ENCODE measurements around the gene VWA3B.

The VWA3B gene

DNA sequence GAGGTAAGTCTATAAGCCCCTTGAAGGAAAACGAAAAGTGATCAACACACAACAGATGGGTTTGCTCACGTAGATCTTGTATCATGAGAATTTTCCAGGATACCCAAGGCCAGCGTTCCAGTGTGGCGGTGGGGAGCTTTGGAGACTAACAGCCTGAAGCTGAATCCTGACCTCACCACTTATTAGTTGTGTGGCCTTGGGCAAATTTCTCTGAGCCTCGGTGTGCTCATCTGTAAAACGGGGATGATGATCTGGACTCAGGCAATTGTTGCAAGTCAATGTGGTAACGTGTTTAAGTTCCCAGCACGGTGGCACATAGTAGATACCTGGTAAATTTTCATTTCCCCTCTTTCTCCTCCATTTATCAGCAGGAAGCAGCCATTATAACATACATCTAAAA, 68.3 kb downstream of the VWA3B start:
- no peaks in the 10 kb centered on the region for H3K79me2 ChIP-seq (ENCODE audit: control insufficient read depth, insufficient read depth, low read length)
- no peak overlapping the region for H2BK5ac ChIP-seq (ENCODE audit: low read length)
- no peak for DNase-seq
- peaks cover 4% of the 10 kb centered on the region for H3K4me1 ChIP-seq (ENCODE audit: control insufficient read depth, low read depth, low read length)
- H3K23ac ChIP-seq (ENCODE audit: low read length) = no peak overlapping the region
- no peak overlapping the region for H4K8ac ChIP-seq (ENCODE audit: low read depth, low read length)
- no peak overlapping the region for H3K9ac ChIP-seq (ENCODE audit: low read length)
- no peak overlapping the region for H2AK5ac ChIP-seq (ENCODE audit: low read length)
- no peak overlapping the region for H2BK120ac ChIP-seq (ENCODE audit: low read depth, low read length)
- no peak overlapping the region for H3K4me3 ChIP-seq (ENCODE audit: low read length)
- no peaks in the 10 kb centered on the region for H3K27me3 ChIP-seq (ENCODE audit: insufficient read depth, low read length, poor library complexity)
- H3K4me2 ChIP-seq (ENCODE audit: low read length) = no peak overlapping the region
- H3K18ac ChIP-seq (ENCODE audit: low read length) = peak overlapping the region; percentile 40
- H3K56ac ChIP-seq (ENCODE audit: low read length) = peak overlapping the region; percentile 58
- no peak overlapping the region for H3K4ac ChIP-seq (ENCODE audit: low read depth, low read length)
- no CpG with 5 or more reads among the region's 8 CpGs for WGBS (ENCODE audit: extremely low coverage, insufficient coverage, low lambda C conversion rate)
- H3K79me1 ChIP-seq (ENCODE audit: low read length) = no peaks in the 10 kb centered on the region
- no peaks in the 10 kb centered on the region for H3K36me3 ChIP-seq (ENCODE audit: control insufficient read depth, insufficient read depth, low read length)
- H2BK15ac ChIP-seq (replicated peaks; ENCODE audit: low read depth) = no peak overlapping the region
- no peak overlapping the region for H4K5ac ChIP-seq (ENCODE audit: low read length)
- H3K27ac ChIP-seq (ENCODE audit: low read depth, low read length) = no peak overlapping the region

GRCh38 chr2:98155716-98156115, 68.7 kb downstream of the VWA3B start:
- Histone ChIP-seq H3K4ac (ENCODE audit: low read depth, low read length) (no peak overlapping the region), H3K79me1 (ENCODE audit: low read length) (no peaks in the 10 kb centered on the region), H3K9ac (ENCODE audit: low read length) (no peak overlapping the region), H2AK5ac (ENCODE audit: low read length) (no peak overlapping the region), H3K79me2 (ENCODE audit: control insufficient read depth, insufficient read depth, low read length) (no peaks in the 10 kb centered on the region), H3K27me3 (ENCODE audit: insufficient read depth, low read length, poor library complexity) (no peaks in the 10 kb centered on the region), H3K36me3 (ENCODE audit: control insufficient read depth, insufficient read depth, low read length) (no peaks in the 10 kb centered on the region), H4K5ac (ENCODE audit: low read length) (no peak overlapping the region), H4K8ac (ENCODE audit: low read depth, low read length) (no peak overlapping the region), H3K27ac (ENCODE audit: low read depth, low read length) (no peak overlapping the region), H3K4me3 (ENCODE audit: low read length) (no peak overlapping the region), H2BK15ac (replicated peaks; ENCODE audit: low read depth) (no peak overlapping the region), H3K23ac (ENCODE audit: low read length) (no peak overlapping the region), H3K18ac (ENCODE audit: low read length) (peak overlapping the region; percentile 24), H3K56ac (ENCODE audit: low read length) (peak overlapping the region; percentile 58), H2BK5ac (ENCODE audit: low read length) (no peak overlapping the region), H2BK120ac (ENCODE audit: low read depth, low read length) (no peak overlapping the region), H3K4me2 (ENCODE audit: low read length) (no peak overlapping the region), H3K4me1 (ENCODE audit: control insufficient read depth, low read depth, low read length) (peaks cover 4% of the 10 kb centered on the region)
- WGBS (ENCODE audit: extremely low coverage, insufficient coverage, low lambda C conversion rate) = no CpG with 5 or more reads among the region's 4 CpGs
- no peak for DNase-seq

DNA sequence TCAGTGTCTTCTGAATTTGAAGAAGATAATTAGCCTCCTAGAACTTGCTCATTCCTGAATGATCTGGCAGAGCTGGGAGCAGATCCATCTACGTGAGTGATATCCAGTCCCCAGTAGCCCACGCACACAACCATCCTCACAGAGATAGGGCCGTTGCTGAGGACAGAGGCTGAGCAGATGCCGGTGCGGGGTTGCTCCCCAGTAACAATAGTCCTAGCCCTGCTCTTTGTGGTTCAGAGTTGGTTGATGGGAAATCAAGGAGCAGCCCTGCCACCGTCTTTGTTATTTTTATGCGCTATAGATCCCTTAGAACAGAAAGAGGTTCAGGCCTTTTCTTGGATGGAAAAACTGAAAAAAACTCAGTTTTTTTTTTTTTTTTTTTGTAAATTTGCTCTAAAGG, 69.3 kb downstream of the VWA3B start:
- H2BK5ac ChIP-seq (ENCODE audit: low read length) = peak overlapping the region; percentile 20
- H3K36me3 ChIP-seq (ENCODE audit: control insufficient read depth, insufficient read depth, low read length) = no peaks in the 10 kb centered on the region
- H3K27ac ChIP-seq (ENCODE audit: low read depth, low read length) = no peak overlapping the region
- no peak overlapping the region for H3K4me3 ChIP-seq (ENCODE audit: low read length)
- H3K56ac ChIP-seq (ENCODE audit: low read length) = no peak overlapping the region
- H2AK5ac ChIP-seq (ENCODE audit: low read length) = no peak overlapping the region
- H4K8ac ChIP-seq (ENCODE audit: low read depth, low read length) = no peak overlapping the region
- no peak overlapping the region for H3K23ac ChIP-seq (ENCODE audit: low read length)
- no peak overlapping the region for H3K18ac ChIP-seq (ENCODE audit: low read length)
- no CpG with 5 or more reads among the region's 7 CpGs for WGBS (ENCODE audit: extremely low coverage, insufficient coverage, low lambda C conversion rate)
- H3K9ac ChIP-seq (ENCODE audit: low read length) = no peak overlapping the region
- no peak overlapping the region for H3K4me2 ChIP-seq (ENCODE audit: low read length)
- H4K5ac ChIP-seq (ENCODE audit: low read length) = no peak overlapping the region
- no peak overlapping the region for H2BK15ac ChIP-seq (replicated peaks; ENCODE audit: low read depth)
- no peaks in the 10 kb centered on the region for H3K79me2 ChIP-seq (ENCODE audit: control insufficient read depth, insufficient read depth, low read length)
- H3K27me3 ChIP-seq (ENCODE audit: insufficient read depth, low read length, poor library complexity) = no peaks in the 10 kb centered on the region
- H2BK120ac ChIP-seq (ENCODE audit: low read depth, low read length) = no peak overlapping the region
- H3K4me1 ChIP-seq (ENCODE audit: control insufficient read depth, low read depth, low read length) = peaks cover 4% of the 10 kb centered on the region
- no peaks in the 10 kb centered on the region for H3K79me1 ChIP-seq (ENCODE audit: low read length)
- H3K4ac ChIP-seq (ENCODE audit: low read depth, low read length) = no peak overlapping the region
- DNase-seq = no peak

DNA sequence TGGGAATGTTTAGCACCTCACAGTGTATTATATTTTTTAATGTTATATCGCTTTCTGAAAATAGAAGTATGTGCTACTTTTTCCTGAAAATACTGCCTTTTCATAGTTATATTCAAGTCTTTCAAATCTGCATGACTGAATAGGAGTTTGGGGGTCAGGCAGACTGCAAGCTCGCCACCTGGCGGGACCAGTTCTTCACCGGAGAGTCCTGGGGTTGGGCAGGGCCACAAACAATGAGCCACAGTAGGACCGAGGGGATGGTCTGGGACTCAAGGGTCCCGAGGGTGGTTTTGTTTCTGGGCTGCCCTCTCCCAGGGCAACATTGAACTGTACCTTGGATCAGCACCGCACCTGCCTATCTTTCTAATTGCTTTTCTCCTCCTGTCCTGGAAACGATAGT, 70.6 kb downstream of the VWA3B start:
- Histone ChIP-seq H3K4ac (ENCODE audit: low read depth, low read length) (no peak overlapping the region), H3K9ac (ENCODE audit: low read length) (no peak overlapping the region), H3K36me3 (ENCODE audit: control insufficient read depth, insufficient read depth, low read length) (no peaks in the 10 kb centered on the region), H3K4me1 (ENCODE audit: control insufficient read depth, low read depth, low read length) (peaks cover 4% of the 10 kb centered on the region), H3K27ac (ENCODE audit: low read depth, low read length) (no peak overlapping the region), H4K8ac (ENCODE audit: low read depth, low read length) (no peak overlapping the region), H3K27me3 (ENCODE audit: insufficient read depth, low read length, poor library complexity) (no peaks in the 10 kb centered on the region), H3K23ac (ENCODE audit: low read length) (no peak overlapping the region), H3K56ac (ENCODE audit: low read length) (peak overlapping the region; percentile 71), H3K79me1 (ENCODE audit: low read length) (no peaks in the 10 kb centered on the region), H3K4me3 (ENCODE audit: low read length) (no peak overlapping the region), H2BK120ac (ENCODE audit: low read depth, low read length) (no peak overlapping the region), H4K5ac (ENCODE audit: low read length) (no peak overlapping the region), H3K18ac (ENCODE audit: low read length) (no peak overlapping the region), H2AK5ac (ENCODE audit: low read length) (no peak overlapping the region), H2BK5ac (ENCODE audit: low read length) (no peak overlapping the region), H3K79me2 (ENCODE audit: control insufficient read depth, insufficient read depth, low read length) (no peaks in the 10 kb centered on the region), H3K4me2 (ENCODE audit: low read length) (no peak overlapping the region), H2BK15ac (replicated peaks; ENCODE audit: low read depth) (no peak overlapping the region)
- DNase-seq = peak; percentile 60
- no CpG with 5 or more reads among the region's 8 CpGs for WGBS (ENCODE audit: extremely low coverage, insufficient coverage, low lambda C conversion rate)

DNA sequence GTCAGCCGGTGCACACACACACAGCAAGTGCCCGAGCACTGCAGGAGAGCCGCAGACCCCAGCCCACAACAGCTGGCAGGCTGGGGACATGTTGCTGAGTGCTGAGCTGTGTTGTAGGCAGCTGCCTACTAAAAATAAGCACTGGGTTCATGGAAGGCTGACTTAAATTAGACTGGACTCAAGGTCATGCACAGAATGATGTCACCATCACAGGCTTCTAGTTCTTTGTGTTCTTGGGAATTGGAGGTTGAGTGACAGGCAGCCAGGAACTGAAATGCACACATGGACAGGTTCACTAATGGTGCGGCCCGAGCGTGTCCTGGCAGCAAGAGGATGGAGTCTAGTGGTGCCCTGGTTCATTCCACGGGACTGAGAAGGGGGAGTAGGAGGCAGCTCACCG, 71.3 kb downstream of the VWA3B start:
- no peak overlapping the region for H4K8ac ChIP-seq (ENCODE audit: low read depth, low read length)
- no peak overlapping the region for H2AK5ac ChIP-seq (ENCODE audit: low read length)
- H2BK5ac ChIP-seq (ENCODE audit: low read length) = no peak overlapping the region
- no peaks in the 10 kb centered on the region for H3K27me3 ChIP-seq (ENCODE audit: insufficient read depth, low read length, poor library complexity)
- no CpG with 5 or more reads among the region's 8 CpGs for WGBS (ENCODE audit: extremely low coverage, insufficient coverage, low lambda C conversion rate)
- H3K4me1 ChIP-seq (ENCODE audit: control insufficient read depth, low read depth, low read length) = peaks cover 4% of the 10 kb centered on the region
- peak overlapping the region; percentile 38 for H3K56ac ChIP-seq (ENCODE audit: low read length)
- H3K18ac ChIP-seq (ENCODE audit: low read length) = no peak overlapping the region
- no peak overlapping the region for H3K27ac ChIP-seq (ENCODE audit: low read depth, low read length)
- no peak overlapping the region for H3K4me2 ChIP-seq (ENCODE audit: low read length)
- H4K5ac ChIP-seq (ENCODE audit: low read length) = no peak overlapping the region
- no peak overlapping the region for H3K23ac ChIP-seq (ENCODE audit: low read length)
- no peak overlapping the region for H3K4ac ChIP-seq (ENCODE audit: low read depth, low read length)
- no peaks in the 10 kb centered on the region for H3K79me1 ChIP-seq (ENCODE audit: low read length)
- H2BK120ac ChIP-seq (ENCODE audit: low read depth, low read length) = no peak overlapping the region
- DNase-seq = no peak
- H3K36me3 ChIP-seq (ENCODE audit: control insufficient read depth, insufficient read depth, low read length) = no peaks in the 10 kb centered on the region
- no peak overlapping the region for H2BK15ac ChIP-seq (replicated peaks; ENCODE audit: low read depth)
- no peaks in the 10 kb centered on the region for H3K79me2 ChIP-seq (ENCODE audit: control insufficient read depth, insufficient read depth, low read length)
- H3K4me3 ChIP-seq (ENCODE audit: low read length) = no peak overlapping the region
- no peak overlapping the region for H3K9ac ChIP-seq (ENCODE audit: low read length)

GRCh38 chr2:98160554-98160953, 73.6 kb downstream of the VWA3B start:
- Histone ChIP-seq H3K56ac (ENCODE audit: low read length) (peak overlapping the region; percentile 62), H3K27ac (ENCODE audit: low read depth, low read length) (no peak overlapping the region), H3K79me2 (ENCODE audit: control insufficient read depth, insufficient read depth, low read length) (no peaks in the 10 kb centered on the region), H4K5ac (ENCODE audit: low read length) (no peak overlapping the region), H3K23ac (ENCODE audit: low read length) (no peak overlapping the region), H3K4me1 (ENCODE audit: control insufficient read depth, low read depth, low read length) (peaks cover 9% of the 10 kb centered on the region), H3K4me2 (ENCODE audit: low read length) (no peak overlapping the region), H3K18ac (ENCODE audit: low read length) (no peak overlapping the region), H3K36me3 (ENCODE audit: control insufficient read depth, insufficient read depth, low read length) (no peaks in the 10 kb centered on the region), H2BK5ac (ENCODE audit: low read length) (no peak overlapping the region), H3K4me3 (ENCODE audit: low read length) (no peak overlapping the region), H2AK5ac (ENCODE audit: low read length) (no peak overlapping the region), H3K79me1 (ENCODE audit: low read length) (no peaks in the 10 kb centered on the region), H2BK15ac (replicated peaks; ENCODE audit: low read depth) (no peak overlapping the region), H2BK120ac (ENCODE audit: low read depth, low read length) (no peak overlapping the region), H4K8ac (ENCODE audit: low read depth, low read length) (no peak overlapping the region), H3K4ac (ENCODE audit: low read depth, low read length) (no peak overlapping the region), H3K9ac (ENCODE audit: low read length) (no peak overlapping the region), H3K27me3 (ENCODE audit: insufficient read depth, low read length, poor library complexity) (no peaks in the 10 kb centered on the region)
- WGBS (ENCODE audit: extremely low coverage, insufficient coverage, low lambda C conversion rate) = no CpG with 5 or more reads among the region's 4 CpGs
- no peak for DNase-seq
